ENCODE measurements around the gene PPP2R3B.

DNA sequence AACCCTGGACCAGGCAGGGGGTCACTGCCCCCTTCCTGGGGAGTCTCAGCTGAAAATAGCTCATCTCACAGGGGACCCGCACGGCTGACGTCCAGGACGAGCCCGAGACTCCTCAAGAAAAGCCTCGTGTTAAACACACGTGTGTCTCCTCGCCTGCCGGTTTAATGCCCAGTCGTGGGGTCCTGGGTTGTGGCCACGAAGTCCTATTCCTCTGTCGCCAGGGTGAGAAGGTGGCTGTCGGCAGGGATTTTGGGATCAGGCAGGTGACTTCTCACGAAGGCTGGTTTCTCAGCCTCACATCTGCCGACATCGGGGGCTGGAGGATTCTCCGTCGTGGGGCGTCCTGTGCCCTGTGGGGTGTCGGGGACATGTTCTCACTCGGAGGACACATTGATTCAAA lies 44.3 kb upstream of the PPP2R3B start:
- TF ChIP-seq BRCA1 (CRISPR knock-in tag; IDR thresholded peaks at IDR 0.05) (no peak), POLR2AphosphoS5 (IDR thresholded peaks at IDR 0.05; ENCODE audit: low read depth, low read length) (no peak), TRIM24 (CRISPR knock-in tag; IDR thresholded peaks at IDR 0.05) (no peak), ZIK1 (CRISPR knock-in tag; IDR thresholded peaks at IDR 0.05; ENCODE audit: borderline replicate concordance, low read depth) (no peak), RFXANK (CRISPR knock-in tag; IDR thresholded peaks at IDR 0.05) (no peak), ZNF329 (CRISPR knock-in tag; IDR thresholded peaks at IDR 0.05; ENCODE audit: low read depth) (no peak), U2AF2 (IDR thresholded peaks at IDR 0.05; ENCODE audit: low read depth, low read length) (no peak), POLR2A (IDR thresholded peaks at IDR 0.05; ENCODE audit: insufficient read depth in 1 of 2, low read depth in 2 of 2, low read length in 2 of 2) (no peak), SUZ12 (IDR thresholded peaks at IDR 0.05; ENCODE audit: low read depth, low read length) (no peak), FOXK2 (IDR thresholded peaks at IDR 0.05) (no peak)
- TF ChIP-seq, protein P1, sequence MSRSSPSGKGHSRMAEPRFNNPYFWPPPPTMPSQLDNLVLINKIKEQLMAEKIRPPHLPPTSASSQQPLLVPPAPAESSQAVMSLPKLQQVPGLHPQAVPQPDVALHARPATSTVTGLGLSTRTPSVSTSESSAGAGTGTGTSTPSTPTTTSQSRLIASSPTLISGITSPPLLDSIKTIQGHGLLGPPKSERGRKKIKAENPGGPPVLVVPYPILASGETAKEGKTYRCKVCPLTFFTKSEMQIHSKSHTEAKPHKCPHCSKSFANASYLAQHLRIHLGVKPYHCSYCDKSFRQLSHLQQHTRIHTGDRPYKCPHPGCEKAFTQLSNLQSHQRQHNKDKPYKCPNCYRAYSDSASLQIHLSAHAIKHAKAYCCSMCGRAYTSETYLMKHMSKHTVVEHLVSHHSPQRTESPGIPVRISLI (CRISPR knock-in tag; IDR thresholded peaks at IDR 0.05; ENCODE audit: borderline replicate concordance), result no peak
- TF ChIP-seq, protein P2, sequence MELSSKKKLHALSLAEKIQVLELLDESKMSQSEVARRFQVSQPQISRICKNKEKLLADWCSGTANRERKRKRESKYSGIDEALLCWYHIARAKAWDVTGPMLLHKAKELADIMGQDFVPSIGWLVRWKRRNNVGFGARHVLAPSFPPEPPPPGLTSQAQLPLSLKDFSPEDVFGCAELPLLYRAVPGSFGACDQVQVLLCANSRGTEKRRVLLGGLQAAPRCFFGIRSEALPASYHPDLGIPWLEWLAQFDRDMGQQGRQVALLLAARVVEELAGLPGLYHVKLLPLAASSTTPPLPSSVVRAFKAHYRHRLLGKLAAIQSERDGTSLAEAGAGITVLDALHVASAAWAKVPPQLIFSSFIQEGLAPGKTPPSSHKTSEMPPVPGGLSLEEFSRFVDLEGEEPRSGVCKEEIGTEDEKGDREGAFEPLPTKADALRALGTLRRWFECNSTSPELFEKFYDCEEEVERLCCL (CRISPR knock-in tag; IDR thresholded peaks at IDR 0.05; ENCODE audit: borderline replicate concordance), result no peak
- TF ChIP-seq, protein P3, sequence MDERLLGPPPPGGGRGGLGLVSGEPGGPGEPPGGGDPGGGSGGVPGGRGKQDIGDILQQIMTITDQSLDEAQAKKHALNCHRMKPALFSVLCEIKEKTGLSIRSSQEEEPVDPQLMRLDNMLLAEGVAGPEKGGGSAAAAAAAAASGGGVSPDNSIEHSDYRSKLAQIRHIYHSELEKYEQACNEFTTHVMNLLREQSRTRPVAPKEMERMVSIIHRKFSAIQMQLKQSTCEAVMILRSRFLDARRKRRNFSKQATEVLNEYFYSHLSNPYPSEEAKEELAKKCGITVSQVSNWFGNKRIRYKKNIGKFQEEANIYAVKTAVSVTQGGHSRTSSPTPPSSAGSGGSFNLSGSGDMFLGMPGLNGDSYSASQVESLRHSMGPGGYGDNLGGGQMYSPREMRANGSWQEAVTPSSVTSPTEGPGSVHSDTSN (CRISPR knock-in tag; IDR thresholded peaks at IDR 0.05), result no peak
- TF ChIP-seq, protein P4, sequence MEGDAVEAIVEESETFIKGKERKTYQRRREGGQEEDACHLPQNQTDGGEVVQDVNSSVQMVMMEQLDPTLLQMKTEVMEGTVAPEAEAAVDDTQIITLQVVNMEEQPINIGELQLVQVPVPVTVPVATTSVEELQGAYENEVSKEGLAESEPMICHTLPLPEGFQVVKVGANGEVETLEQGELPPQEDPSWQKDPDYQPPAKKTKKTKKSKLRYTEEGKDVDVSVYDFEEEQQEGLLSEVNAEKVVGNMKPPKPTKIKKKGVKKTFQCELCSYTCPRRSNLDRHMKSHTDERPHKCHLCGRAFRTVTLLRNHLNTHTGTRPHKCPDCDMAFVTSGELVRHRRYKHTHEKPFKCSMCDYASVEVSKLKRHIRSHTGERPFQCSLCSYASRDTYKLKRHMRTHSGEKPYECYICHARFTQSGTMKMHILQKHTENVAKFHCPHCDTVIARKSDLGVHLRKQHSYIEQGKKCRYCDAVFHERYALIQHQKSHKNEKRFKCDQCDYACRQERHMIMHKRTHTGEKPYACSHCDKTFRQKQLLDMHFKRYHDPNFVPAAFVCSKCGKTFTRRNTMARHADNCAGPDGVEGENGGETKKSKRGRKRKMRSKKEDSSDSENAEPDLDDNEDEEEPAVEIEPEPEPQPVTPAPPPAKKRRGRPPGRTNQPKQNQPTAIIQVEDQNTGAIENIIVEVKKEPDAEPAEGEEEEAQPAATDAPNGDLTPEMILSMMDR (CRISPR knock-in tag; IDR thresholded peaks at IDR 0.05), result no peak

Measured in HepG2 (cell line).